CD14-positive monocyte (primary cell): ENCODE measurements around the gene SMPD3. TPM values are rescaled to one million over a fixed set of nuclear protein-coding genes. Genes with fewer than 3 reads are reported as not detected.

Experiments used
- DNase-seq, 3 donors: peaks; one replicate each; pipeline ENCODE4 v3.0.0-alpha.2; 2011 to 2022
- H2AFZ ChIP-seq: 2 replicates; pipeline ENCODE4 v1.6.0; 2012; ENCODE audit warnings: mild to moderate bottlenecking, low read depth, low read length, inconsistent platforms; ENCODE audit not compliant: insufficient read depth, poor library complexity, severe bottlenecking
- H3K27ac ChIP-seq, 2 donors: 1 replicate in 1 of 2; 2 replicates in 1 of 2; pipeline ENCODE4 v1.5.1; 2012 to 2013; ENCODE audit warnings: low read length in 2 of 2, control low read depth in 1 of 2, inconsistent platforms in 1 of 2, low read depth in 1 of 2, mild to moderate bottlenecking in 1 of 2
- H3K27me3 ChIP-seq, 2 donors: one replicate each; pipeline versions ENCODE4 v1.6.0 to v1.6.1; 2011 to 2013; ENCODE audit warnings: low read length in 2 of 2; ENCODE audit not compliant: control insufficient read depth in 2 of 2, insufficient read depth in 2 of 2
- H3K36me3 ChIP-seq, 2 donors: replicated peaks in 1 of 2; 1 replicate in 1 of 2; 2 replicates in 1 of 2; pipeline versions ENCODE4 v1.5.1 to v1.6.1; 2012 to 2013; ENCODE audit warnings: low read length in 2 of 2, control low read depth in 1 of 2, inconsistent platforms in 1 of 2, mild to moderate bottlenecking in 1 of 2; ENCODE audit not compliant: insufficient read depth in 2 of 2, control insufficient read depth in 1 of 2
- H3K4me1 ChIP-seq, 2 donors: 1 replicate in 1 of 2; 2 replicates in 1 of 2; pipeline versions ENCODE4 v1.5.1 to v1.6.1; 2012 to 2013; ENCODE audit warnings: low read length in 2 of 2, control low read depth in 1 of 2, inconsistent platforms in 1 of 2, mild to moderate bottlenecking in 1 of 2, moderate library complexity in 1 of 2; ENCODE audit not compliant: insufficient read depth in 2 of 2, control insufficient read depth in 1 of 2
- H3K4me2 ChIP-seq: replicated peaks from 2 replicates; pipeline ENCODE3; 2012; ENCODE audit warnings: low read length, moderate library complexity, mild to moderate bottlenecking; ENCODE audit not compliant: poor library complexity, severe bottlenecking; ENCODE audit errors: extremely low read depth
- H3K4me3 ChIP-seq, 3 experiments: fragments of 200-600 bp in 1 of 3; sonication (generic) in 1 of 3; replicated peaks in 1 of 3; 1 replicate in 2 of 3; 2 replicates in 1 of 3; pipeline ENCODE4 v1.5.1; 2011 to 2013; ENCODE audit warnings: low read length in 3 of 3, mild to moderate bottlenecking in 3 of 3, control low read depth in 2 of 3, low read depth in 2 of 3, inconsistent platforms in 1 of 3, moderate library complexity in 1 of 3
- H3K79me2 ChIP-seq: 2 replicates; pipeline ENCODE4 v1.6.0; 2012; ENCODE audit warnings: mild to moderate bottlenecking, control low read depth, inconsistent platforms, low read length, moderate library complexity; ENCODE audit not compliant: insufficient read depth
- H3K9ac ChIP-seq: 2 replicates; pipeline ENCODE4 v1.6.0; 2017; ENCODE audit warnings: low read length, mild to moderate bottlenecking; ENCODE audit not compliant: insufficient read depth, poor library complexity, severe bottlenecking
- H3K9me3 ChIP-seq, 2 donors: replicated peaks in 1 of 2; 1 replicate in 1 of 2; 2 replicates in 1 of 2; pipeline versions ENCODE4 v1.5.1 to v1.6.1; 2012 to 2013; ENCODE audit warnings: low read length in 2 of 2, control low read depth in 1 of 2; ENCODE audit not compliant: control insufficient read depth in 1 of 2, insufficient read depth in 1 of 2
- H4K20me1 ChIP-seq: 2 replicates; pipeline ENCODE4 v1.6.0; 2012; ENCODE audit warnings: mild to moderate bottlenecking, low read length, control low read depth, moderate library complexity; ENCODE audit not compliant: insufficient read depth
- H3K27ac Mint-ChIP-seq, 7 donors: one replicate each; pipeline ENCODE4 v1.8.0; 2020; ENCODE audit warnings: mild to moderate bottlenecking in 7 of 7, mixed read lengths in 7 of 7, moderate library complexity in 6 of 7, inconsistent platforms in 2 of 7
- H3K27me3 Mint-ChIP-seq, 3 donors: one replicate each; pipeline ENCODE4 v1.8.0; 2021 to 2022; ENCODE audit warnings: low read depth in 3 of 3, mild to moderate bottlenecking in 3 of 3, mixed read lengths in 3 of 3, moderate library complexity in 3 of 3, inconsistent platforms in 1 of 3
- H3K36me3 Mint-ChIP-seq, 2 donors: one replicate each; pipeline ENCODE4 v1.8.0; 2020; ENCODE audit warnings: mixed read lengths in 2 of 2, inconsistent platforms in 1 of 2, mild to moderate bottlenecking in 1 of 2
- H3K4me1 Mint-ChIP-seq: one replicate; pipeline ENCODE4 v1.8.0; 2020; ENCODE audit warnings: mild to moderate bottlenecking, mixed read lengths
- H3K4me3 Mint-ChIP-seq, 2 donors: one replicate each; pipeline ENCODE4 v1.8.0; 2020; ENCODE audit warnings: mild to moderate bottlenecking in 2 of 2, mixed read lengths in 2 of 2, moderate library complexity in 1 of 2
- H3K9me3 Mint-ChIP-seq, 7 donors: one replicate each; pipeline ENCODE4 v1.8.0; 2020 to 2022; ENCODE audit warnings: mixed read lengths in 7 of 7, mild to moderate bottlenecking in 6 of 7, moderate library complexity in 6 of 7, inconsistent platforms in 2 of 7
- WGBS: methylation state at CpG from one replicate; pipeline ENCODE4 v1.1.5; 2013; ENCODE audit warnings: missing lambda C conversion rate; ENCODE audit not compliant: insufficient coverage; 5-methylcytosine and 5-hydroxymethylcytosine counted together
- intact Hi-C, 2 donors: fragments of 100-400 bp; cut with micrococcal nuclease; formaldehyde crosslinking; loops; one replicate each; pipeline versions ENCODE4 v1.15.0 to v1.15.1; 2023
- polyA plus RNA-seq, 3 donors: library from polyadenylated mRNA; depleted of rRNA in 1 of 3; unstranded in 2 of 3; stranded (reverse) in 1 of 3; fragments of 300-500 nt in 2 of 3; fragments of >200 nt in 1 of 3; fragmentation: Illumina TruSeq in 2 of 3; gene quantifications; 1 replicate in 2 of 3; 2 replicates in 1 of 3; pipeline ENCODE4 v1.2.3, GENCODE V29; 2012 to 2021
- TF ChIP-seq, protein P1 (sequence below): fragments of 200-600 bp; IDR thresholded peaks from one replicate; pipeline ENCODE4 v1.8.0; 2022; ENCODE audit warnings: antibody characterized with exemption, mild to moderate bottlenecking

Gene SMPD3
- polyA plus RNA-seq, 3 donors: 0.40 to 1.1 (median 0.51) TPM

DNA sequence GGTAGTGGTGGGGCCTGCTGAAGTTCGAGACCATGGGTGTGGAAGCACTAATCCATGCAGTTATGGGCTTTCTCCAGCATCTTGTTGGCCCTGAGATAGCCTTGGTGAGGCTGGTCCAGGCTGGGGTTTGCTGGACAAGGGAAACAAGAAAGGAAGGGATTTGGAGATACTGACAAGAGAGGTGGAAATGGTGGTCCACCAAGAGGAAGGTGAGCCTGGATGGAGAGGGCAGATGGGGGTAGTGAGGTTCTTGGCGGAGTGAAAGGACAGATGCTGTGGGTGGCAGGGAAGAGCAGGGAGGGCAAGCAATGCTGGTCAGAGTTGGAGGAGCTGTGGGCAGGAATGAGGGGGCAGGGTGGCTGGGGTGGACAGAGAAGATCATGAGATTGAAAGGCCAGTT, 5.5 kb upstream of the SMPD3 start:
- no peak overlapping the region for H3K4me2 ChIP-seq
- WGBS: 90% methylated on average over 2 of the region's 2 CpGs
- Mint-ChIP-seq H3K27me3 (peaks cover 0 to 17% (median 0%) of the 10 kb centered on the region in 3 donors), H3K36me3 (peaks cover 0 to 2% of the 10 kb centered on the region in 2 donors), H3K4me1 (peaks cover 8% of the 10 kb centered on the region), H3K27ac (no peak overlapping the region), H3K4me3 (no peak overlapping the region), H3K9me3 (peaks cover 0 to 5% (median 4%) of the 10 kb centered on the region in 7 donors)
- DNase-seq: no peak
- no peak overlapping the region for H3K27ac ChIP-seq
- peaks cover 0 to 5% of the 10 kb centered on the region in 2 donors for H3K9me3 ChIP-seq
- H4K20me1 ChIP-seq: no peaks in the 10 kb centered on the region
- H3K4me1 ChIP-seq: peaks cover 7 to 9% of the 10 kb centered on the region in 2 donors
- no peak overlapping the region for H3K9ac ChIP-seq
- intact Hi-C loops: no loop called here
- H3K27me3 ChIP-seq: no peaks in the 10 kb centered on the region
- no peak overlapping the region for H2AFZ ChIP-seq
- no peaks in the 10 kb centered on the region for H3K79me2 ChIP-seq
- TF ChIP-seq, protein P1, sequence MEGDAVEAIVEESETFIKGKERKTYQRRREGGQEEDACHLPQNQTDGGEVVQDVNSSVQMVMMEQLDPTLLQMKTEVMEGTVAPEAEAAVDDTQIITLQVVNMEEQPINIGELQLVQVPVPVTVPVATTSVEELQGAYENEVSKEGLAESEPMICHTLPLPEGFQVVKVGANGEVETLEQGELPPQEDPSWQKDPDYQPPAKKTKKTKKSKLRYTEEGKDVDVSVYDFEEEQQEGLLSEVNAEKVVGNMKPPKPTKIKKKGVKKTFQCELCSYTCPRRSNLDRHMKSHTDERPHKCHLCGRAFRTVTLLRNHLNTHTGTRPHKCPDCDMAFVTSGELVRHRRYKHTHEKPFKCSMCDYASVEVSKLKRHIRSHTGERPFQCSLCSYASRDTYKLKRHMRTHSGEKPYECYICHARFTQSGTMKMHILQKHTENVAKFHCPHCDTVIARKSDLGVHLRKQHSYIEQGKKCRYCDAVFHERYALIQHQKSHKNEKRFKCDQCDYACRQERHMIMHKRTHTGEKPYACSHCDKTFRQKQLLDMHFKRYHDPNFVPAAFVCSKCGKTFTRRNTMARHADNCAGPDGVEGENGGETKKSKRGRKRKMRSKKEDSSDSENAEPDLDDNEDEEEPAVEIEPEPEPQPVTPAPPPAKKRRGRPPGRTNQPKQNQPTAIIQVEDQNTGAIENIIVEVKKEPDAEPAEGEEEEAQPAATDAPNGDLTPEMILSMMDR: no peak
- no peaks in the 10 kb centered on the region for H3K36me3 ChIP-seq
- no peak overlapping the region for H3K4me3 ChIP-seq

DNA sequence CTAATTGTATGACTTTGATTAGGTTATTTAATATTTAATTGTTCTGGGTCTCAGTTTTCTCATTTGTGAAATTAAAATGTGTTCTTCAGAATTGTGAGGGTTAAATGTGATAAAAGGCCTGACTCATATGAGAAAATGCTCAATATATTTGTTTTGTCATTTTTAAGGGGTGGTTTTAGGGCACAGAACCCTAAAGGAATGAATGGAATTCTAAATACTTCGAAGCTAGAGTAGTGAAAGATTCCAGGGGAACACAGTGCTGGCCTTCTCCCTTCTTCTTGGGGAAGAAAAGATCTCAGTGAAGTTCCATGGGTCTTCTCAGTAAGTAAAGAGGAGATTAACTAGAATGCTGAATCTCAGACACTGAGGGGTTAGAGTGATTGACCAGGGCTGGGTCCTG, 3.9 kb upstream of the SMPD3 start:
- H3K27ac Mint-ChIP-seq: no peak overlapping the region
- H3K9me3 Mint-ChIP-seq: peaks cover 2 to 13% (median 6%) of the 10 kb centered on the region in 7 donors
- peaks cover 20 to 25% of the 10 kb centered on the region in 2 donors for H3K4me1 ChIP-seq
- peaks cover 5 to 30% (median 13%) of the 10 kb centered on the region in 3 donors for H3K27me3 Mint-ChIP-seq
- intact Hi-C loops: no loop called here
- TF ChIP-seq, protein P1: no peak
- no peak overlapping the region for H3K4me3 ChIP-seq
- no peak overlapping the region for H3K4me3 Mint-ChIP-seq
- H3K4me1 Mint-ChIP-seq: peaks cover 20% of the 10 kb centered on the region
- H3K9me3 ChIP-seq: peaks cover 0 to 6% of the 10 kb centered on the region in 2 donors
- H3K27me3 ChIP-seq: peaks cover 3 to 9% of the 10 kb centered on the region in 2 donors
- DNase-seq: no peak
- no peak overlapping the region for H3K9ac ChIP-seq
- no peaks in the 10 kb centered on the region for H3K79me2 ChIP-seq
- no peaks in the 10 kb centered on the region for H4K20me1 ChIP-seq
- H2AFZ ChIP-seq: no peak overlapping the region
- peaks cover 0 to 2% of the 10 kb centered on the region in 2 donors for H3K36me3 Mint-ChIP-seq
- H3K4me2 ChIP-seq: no peak overlapping the region
- no peaks in the 10 kb centered on the region for H3K36me3 ChIP-seq
- 86% methylated on average over 1 of the region's 1 CpG for WGBS
- H3K27ac ChIP-seq: no peak overlapping the region
